Mesenchymal stem cell (in vitro differentiated cells and primary cell): ENCODE results near the gene SLC26A4.

ENCODE experiments used
- DNase-seq: peaks from one replicate; pipeline ENCODE4 v3.0.0-alpha.2; 2013
- H2AFZ ChIP-seq: one replicate; pipeline ENCODE4 v1.6.1; 2013; ENCODE audit warnings: low read depth, mild to moderate bottlenecking, control low read depth, inconsistent platforms, low read length, moderate library complexity
- H2AK5ac ChIP-seq: 2 replicates; pipeline ENCODE4 v1.6.1; 2013; ENCODE audit warnings: low read length, moderate library complexity, mild to moderate bottlenecking, inconsistent platforms; ENCODE audit not compliant: severe bottlenecking
- H2BK120ac ChIP-seq: one replicate; pipeline ENCODE4 v1.6.1; 2013; ENCODE audit warnings: low read depth, mild to moderate bottlenecking, inconsistent platforms, low read length, moderate library complexity
- H2BK12ac ChIP-seq, 2 experiments: one replicate each; pipeline ENCODE4 v1.6.1; 2013; ENCODE audit warnings: inconsistent platforms in 2 of 2, low read length in 2 of 2, mild to moderate bottlenecking in 2 of 2, moderate library complexity in 2 of 2, control low read depth in 1 of 2
- H2BK15ac ChIP-seq: one replicate; pipeline ENCODE4 v1.6.1; 2013; ENCODE audit warnings: mild to moderate bottlenecking, low read depth, inconsistent platforms; ENCODE audit not compliant: poor library complexity, severe bottlenecking
- H2BK5ac ChIP-seq: 2 replicates; pipeline ENCODE4 v1.6.1; 2013; ENCODE audit warnings: low read depth, mild to moderate bottlenecking, low read length, control low read depth, inconsistent platforms; ENCODE audit not compliant: poor library complexity, severe bottlenecking
- H3K14ac ChIP-seq, 2 experiments: one replicate each; pipeline ENCODE4 v1.6.1; 2013; ENCODE audit warnings: inconsistent platforms in 2 of 2, low read length in 2 of 2, control low read depth in 1 of 2, mild to moderate bottlenecking in 1 of 2, moderate library complexity in 1 of 2
- H3K18ac ChIP-seq, 2 experiments: one replicate each; pipeline ENCODE4 v1.6.1; 2013; ENCODE audit warnings: inconsistent platforms in 2 of 2, low read length in 2 of 2, control low read depth in 1 of 2, low read depth in 1 of 2, mild to moderate bottlenecking in 1 of 2
- H3K23ac ChIP-seq, 2 experiments: one replicate each; pipeline ENCODE4 v1.6.1; 2013; ENCODE audit warnings: inconsistent platforms in 2 of 2, low read length in 2 of 2, mild to moderate bottlenecking in 2 of 2, moderate library complexity in 2 of 2, control low read depth in 1 of 2
- H3K27ac ChIP-seq: 2 replicates; pipeline ENCODE4 v1.5.1; 2013; ENCODE audit warnings: mild to moderate bottlenecking, moderate library complexity, low read length, control low read depth, inconsistent platforms; ENCODE audit not compliant: poor library complexity, severe bottlenecking
- H3K27me3 ChIP-seq, 2 experiments: 2 replicates each; pipeline versions ENCODE4 v1.6.1 to v1.7.0; 2013; ENCODE audit warnings: low read length in 2 of 2, mild to moderate bottlenecking in 2 of 2, moderate library complexity in 2 of 2, control low read depth in 1 of 2, inconsistent platforms in 1 of 2; ENCODE audit not compliant: control insufficient read depth in 1 of 2, insufficient read depth in 1 of 2
- H3K36me3 ChIP-seq, 2 experiments: 2 replicates each; pipeline versions ENCODE4 v1.6.1 to v1.7.0; 2013; ENCODE audit warnings: low read length in 2 of 2, control low read depth in 1 of 2, inconsistent platforms in 1 of 2, low read depth in 1 of 2, mild to moderate bottlenecking in 1 of 2; ENCODE audit not compliant: insufficient read depth in 2 of 2, control insufficient read depth in 1 of 2
- H3K4ac ChIP-seq, 2 experiments: one replicate each; pipeline ENCODE4 v1.6.1; 2013; ENCODE audit warnings: inconsistent platforms in 2 of 2, low read length in 2 of 2, mild to moderate bottlenecking in 2 of 2, moderate library complexity in 2 of 2, control low read depth in 1 of 2, low read depth in 1 of 2
- H3K4me1 ChIP-seq: 2 replicates; pipeline ENCODE4 v1.6.1; 2013; ENCODE audit warnings: low read depth, low read length, control low read depth; ENCODE audit not compliant: control insufficient read depth, insufficient read depth
- H3K4me2 ChIP-seq: 2 replicates; pipeline ENCODE4 v1.6.1; 2013; ENCODE audit warnings: low read length, mild to moderate bottlenecking, inconsistent platforms; ENCODE audit not compliant: poor library complexity, severe bottlenecking
- H3K4me3 ChIP-seq, 2 experiments: 2 replicates each; pipeline versions ENCODE4 v1.5.1 to v1.7.0; 2013; ENCODE audit warnings: low read length in 2 of 2, mild to moderate bottlenecking in 2 of 2, control low read depth in 1 of 2, low read depth in 1 of 2; ENCODE audit not compliant: insufficient read depth in 1 of 2
- H3K79me1 ChIP-seq: replicated peaks from 2 replicates; pipeline ENCODE4 v1.6.1; 2013; ENCODE audit warnings: mild to moderate bottlenecking, control low read depth, low read length, inconsistent platforms; ENCODE audit not compliant: poor library complexity, severe bottlenecking
- H3K9ac ChIP-seq: 2 replicates; pipeline ENCODE4 v1.7.0; 2013; ENCODE audit warnings: mild to moderate bottlenecking, low read length, moderate library complexity
- H3K9me3 ChIP-seq: 2 replicates; pipeline ENCODE4 v1.7.0; 2013; ENCODE audit warnings: mild to moderate bottlenecking, low read length; ENCODE audit not compliant: control insufficient read depth
- H4K8ac ChIP-seq: one replicate; pipeline ENCODE4 v1.6.1; 2013; ENCODE audit warnings: inconsistent platforms, mild to moderate bottlenecking, low read length, moderate library complexity
- H4K91ac ChIP-seq: one replicate; pipeline ENCODE4 v1.6.1; 2013; ENCODE audit warnings: mild to moderate bottlenecking, low read length, inconsistent platforms
- WGBS: methylation state at CpG from one replicate; pipeline ENCODE4 v1.1.7; 2013; ENCODE audit warnings: mixed read lengths; 5-methylcytosine and 5-hydroxymethylcytosine counted together

The SLC26A4 gene

GRCh38 chr7:107672183-107672582 lies 11.6 kb downstream of the SLC26A4 start:
- Histone ChIP-seq H2BK12ac (no peak overlapping the region), H3K4me1 (no peaks in the 10 kb centered on the region), H3K27ac (no peak overlapping the region), H3K23ac (no peak overlapping the region), H3K36me3 (no peaks in the 10 kb centered on the region), H2AK5ac (no peak overlapping the region), H3K4ac (no peak overlapping the region), H4K8ac (no peak overlapping the region), H2AFZ (no peak overlapping the region), H3K9ac (no peak overlapping the region), H3K4me2 (no peak overlapping the region), H3K18ac (no peak overlapping the region), H3K14ac (no peak overlapping the region), H2BK120ac (no peak overlapping the region), H3K27me3 (peaks cover 0 to 11% of the 10 kb centered on the region in 2 experiments), H4K91ac (no peak overlapping the region), H3K4me3 (no peak overlapping the region), H2BK5ac (no peak overlapping the region), H2BK15ac (no peak overlapping the region), H3K9me3 (no peaks in the 10 kb centered on the region), H3K79me1 (no peaks in the 10 kb centered on the region)
- 100% methylated on average over 2 of the region's 3 CpGs for WGBS
- no peak for DNase-seq

- no peaks in the 10 kb centered on the region for H3K79me1 ChIP-seq
- no peak overlapping the region for H3K9ac ChIP-seq
- H3K36me3 ChIP-seq = no peaks in the 10 kb centered on the region
- no peak overlapping the region for H3K4me2 ChIP-seq
- H3K4me1 ChIP-seq = no peaks in the 10 kb centered on the region
- no peak overlapping the region for H4K91ac ChIP-seq
- no peak overlapping the region for H3K14ac ChIP-seq
- H3K27ac ChIP-seq = no peak overlapping the region
- H3K9me3 ChIP-seq = no peaks in the 10 kb centered on the region
- no peak overlapping the region for H2BK12ac ChIP-seq
- no peak overlapping the region for H4K8ac ChIP-seq
- no CpG with 5 or more reads among the region's 2 CpGs for WGBS
- H3K23ac ChIP-seq = no peak overlapping the region
- H2AFZ ChIP-seq = no peak overlapping the region
- H2BK5ac ChIP-seq = no peak overlapping the region
- H3K18ac ChIP-seq = no peak overlapping the region
- H3K4me3 ChIP-seq = no peak overlapping the region
- no peak overlapping the region for H2BK15ac ChIP-seq
- no peak for DNase-seq
- no peak overlapping the region for H2AK5ac ChIP-seq
- H2BK120ac ChIP-seq = no peak overlapping the region
- H3K27me3 ChIP-seq = no peaks in the 10 kb centered on the region
- H3K4ac ChIP-seq = no peak overlapping the region
Measured at GRCh38 chr7:107676249-107676648, 15.6 kb downstream of the SLC26A4 start.

GRCh38 chr7:107678110-107678753 lies 17.6 kb downstream of the SLC26A4 start:
- no peaks in the 10 kb centered on the region for H3K27me3 ChIP-seq
- no peak overlapping the region for H3K9ac ChIP-seq
- H3K79me1 ChIP-seq = no peaks in the 10 kb centered on the region
- H3K4me3 ChIP-seq = no peak overlapping the region
- no peak overlapping the region for H4K8ac ChIP-seq
- H3K4ac ChIP-seq = no peak overlapping the region
- H2AK5ac ChIP-seq = no peak overlapping the region
- H3K23ac ChIP-seq = no peak overlapping the region
- no peak overlapping the region for H2BK120ac ChIP-seq
- no peaks in the 10 kb centered on the region for H3K9me3 ChIP-seq
- 89% methylated on average over 1 of the region's 1 CpG for WGBS
- H3K4me1 ChIP-seq = no peaks in the 10 kb centered on the region
- no peak for DNase-seq
- no peak overlapping the region for H2BK15ac ChIP-seq
- H3K4me2 ChIP-seq = no peak overlapping the region
- H3K27ac ChIP-seq = no peak overlapping the region
- H2AFZ ChIP-seq = no peak overlapping the region
- no peak overlapping the region for H3K14ac ChIP-seq
- H2BK12ac ChIP-seq = no peak overlapping the region
- no peak overlapping the region for H2BK5ac ChIP-seq
- H3K36me3 ChIP-seq = no peaks in the 10 kb centered on the region
- no peak overlapping the region for H4K91ac ChIP-seq
- H3K18ac ChIP-seq = no peak overlapping the region

- Histone ChIP-seq H3K9me3 (no peaks in the 10 kb centered on the region), H2AK5ac (no peak overlapping the region), H2BK120ac (no peak overlapping the region), H3K23ac (no peak overlapping the region), H3K4me3 (no peak overlapping the region), H2BK15ac (no peak overlapping the region), H2BK12ac (no peak overlapping the region), H3K27ac (no peak overlapping the region), H4K91ac (no peak overlapping the region), H3K4ac (no peak overlapping the region), H3K4me2 (no peak overlapping the region), H3K14ac (no peak overlapping the region), H2AFZ (no peak overlapping the region), H3K79me1 (no peaks in the 10 kb centered on the region), H2BK5ac (no peak overlapping the region), H3K18ac (no peak overlapping the region), H3K4me1 (no peaks in the 10 kb centered on the region), H3K36me3 (no peaks in the 10 kb centered on the region), H3K9ac (no peak overlapping the region), H4K8ac (no peak overlapping the region), H3K27me3 (peaks cover 0 to 5% of the 10 kb centered on the region in 2 experiments)
- WGBS = no CpG with 5 or more reads among the region's 1 CpG
- DNase-seq = no peak
Measured at GRCh38 chr7:107680478-107680877, 19.9 kb downstream of the SLC26A4 start.
